Cardiac fibroblast (primary cell): ENCODE measurements around the gene PDZD7.

Source experiments
- DNase-seq, 2 donors: peaks; one replicate each; pipeline versions ENCODE4 v3.0.0 to v3.0.0-alpha.2; 2010; ENCODE audit warnings: low read depth in 2 of 2
- H3K4me3 ChIP-seq, 2 donors: replicated peaks in 1 of 2; 1 replicate in 1 of 2; 2 replicates in 1 of 2; pipeline ENCODE4 v1.5.1; 2011; ENCODE audit warnings: low read depth in 2 of 2, low read length in 2 of 2, mild to moderate bottlenecking in 2 of 2, moderate library complexity in 1 of 2
- TF ChIP-seq, protein P1 (sequence below): IDR thresholded peaks from one replicate; pipeline ENCODE4 v1.5.1; 2011; ENCODE audit warnings: low read depth, mild to moderate bottlenecking, low read length, inconsistent platforms

Gene PDZD7

DNA sequence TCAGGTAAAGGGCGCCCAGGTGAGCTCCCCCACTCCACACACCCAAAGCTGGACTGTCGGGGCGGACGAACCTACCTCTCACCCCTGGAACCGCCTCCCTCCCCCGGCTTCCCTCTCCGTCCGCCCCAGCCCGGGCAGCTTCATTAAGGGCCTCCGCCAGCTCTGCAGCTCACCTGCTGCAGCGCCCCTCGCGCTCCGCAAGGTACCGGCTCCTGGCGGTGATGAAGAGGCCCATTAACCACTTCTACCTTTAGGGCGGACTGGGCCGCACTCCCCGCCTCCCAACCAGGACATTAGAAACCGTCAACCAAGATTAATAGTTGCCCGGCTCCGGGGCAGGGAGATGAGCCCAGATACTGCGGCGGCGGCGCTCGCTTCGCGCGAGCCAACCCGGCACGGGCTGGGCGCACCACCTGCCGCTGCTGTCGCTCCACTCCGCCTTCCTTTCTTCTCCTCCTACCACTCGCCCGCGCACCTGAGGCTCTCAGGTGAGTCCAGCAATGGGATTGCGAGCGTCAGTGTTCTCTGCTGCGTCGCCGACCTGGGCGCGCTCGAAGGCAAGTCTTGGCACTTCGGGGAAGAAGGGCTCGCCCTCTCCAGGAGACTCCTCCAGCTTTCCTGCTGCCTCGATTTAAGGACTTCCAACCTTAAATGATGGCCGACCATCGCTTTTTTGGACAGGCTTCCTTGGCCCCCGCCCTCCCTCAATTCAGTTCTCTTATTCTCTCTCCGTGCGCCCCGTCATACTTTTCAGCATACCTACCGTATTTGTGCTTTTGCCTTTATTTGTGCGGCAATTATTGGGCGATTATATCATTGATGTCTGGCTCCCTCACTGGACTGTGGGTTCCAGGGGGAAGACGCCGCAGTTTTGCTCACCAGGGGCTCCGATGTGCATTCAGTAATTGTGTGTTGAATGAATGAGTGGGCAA is 17.3 kb upstream of the PDZD7 start:
- TF ChIP-seq, protein P1, sequence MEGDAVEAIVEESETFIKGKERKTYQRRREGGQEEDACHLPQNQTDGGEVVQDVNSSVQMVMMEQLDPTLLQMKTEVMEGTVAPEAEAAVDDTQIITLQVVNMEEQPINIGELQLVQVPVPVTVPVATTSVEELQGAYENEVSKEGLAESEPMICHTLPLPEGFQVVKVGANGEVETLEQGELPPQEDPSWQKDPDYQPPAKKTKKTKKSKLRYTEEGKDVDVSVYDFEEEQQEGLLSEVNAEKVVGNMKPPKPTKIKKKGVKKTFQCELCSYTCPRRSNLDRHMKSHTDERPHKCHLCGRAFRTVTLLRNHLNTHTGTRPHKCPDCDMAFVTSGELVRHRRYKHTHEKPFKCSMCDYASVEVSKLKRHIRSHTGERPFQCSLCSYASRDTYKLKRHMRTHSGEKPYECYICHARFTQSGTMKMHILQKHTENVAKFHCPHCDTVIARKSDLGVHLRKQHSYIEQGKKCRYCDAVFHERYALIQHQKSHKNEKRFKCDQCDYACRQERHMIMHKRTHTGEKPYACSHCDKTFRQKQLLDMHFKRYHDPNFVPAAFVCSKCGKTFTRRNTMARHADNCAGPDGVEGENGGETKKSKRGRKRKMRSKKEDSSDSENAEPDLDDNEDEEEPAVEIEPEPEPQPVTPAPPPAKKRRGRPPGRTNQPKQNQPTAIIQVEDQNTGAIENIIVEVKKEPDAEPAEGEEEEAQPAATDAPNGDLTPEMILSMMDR = no peak
- no peak overlapping the region for H3K4me3 ChIP-seq
- no peak for DNase-seq

DNA sequence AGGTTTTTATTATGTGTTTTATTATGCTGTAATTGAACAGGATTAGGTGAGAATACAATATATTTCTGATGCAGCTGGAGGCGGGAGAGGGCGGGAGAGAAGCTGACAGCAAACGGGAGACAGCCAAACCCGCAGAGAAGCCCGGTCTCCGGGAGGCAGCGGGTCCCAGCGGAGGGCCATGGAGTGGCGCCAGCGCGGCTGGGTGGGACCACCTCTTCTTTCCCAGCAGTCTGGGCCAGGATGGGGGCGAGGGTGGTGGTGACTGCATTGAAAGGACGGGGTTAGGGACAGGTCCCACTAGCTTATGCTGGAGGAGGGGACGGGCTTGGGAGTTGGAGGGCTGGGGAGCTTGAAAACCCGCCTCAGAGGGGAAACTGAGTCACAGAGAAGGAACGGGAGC is 16.3 kb upstream of the PDZD7 start:
- no peak for DNase-seq
- no peak overlapping the region for H3K4me3 ChIP-seq

DNA sequence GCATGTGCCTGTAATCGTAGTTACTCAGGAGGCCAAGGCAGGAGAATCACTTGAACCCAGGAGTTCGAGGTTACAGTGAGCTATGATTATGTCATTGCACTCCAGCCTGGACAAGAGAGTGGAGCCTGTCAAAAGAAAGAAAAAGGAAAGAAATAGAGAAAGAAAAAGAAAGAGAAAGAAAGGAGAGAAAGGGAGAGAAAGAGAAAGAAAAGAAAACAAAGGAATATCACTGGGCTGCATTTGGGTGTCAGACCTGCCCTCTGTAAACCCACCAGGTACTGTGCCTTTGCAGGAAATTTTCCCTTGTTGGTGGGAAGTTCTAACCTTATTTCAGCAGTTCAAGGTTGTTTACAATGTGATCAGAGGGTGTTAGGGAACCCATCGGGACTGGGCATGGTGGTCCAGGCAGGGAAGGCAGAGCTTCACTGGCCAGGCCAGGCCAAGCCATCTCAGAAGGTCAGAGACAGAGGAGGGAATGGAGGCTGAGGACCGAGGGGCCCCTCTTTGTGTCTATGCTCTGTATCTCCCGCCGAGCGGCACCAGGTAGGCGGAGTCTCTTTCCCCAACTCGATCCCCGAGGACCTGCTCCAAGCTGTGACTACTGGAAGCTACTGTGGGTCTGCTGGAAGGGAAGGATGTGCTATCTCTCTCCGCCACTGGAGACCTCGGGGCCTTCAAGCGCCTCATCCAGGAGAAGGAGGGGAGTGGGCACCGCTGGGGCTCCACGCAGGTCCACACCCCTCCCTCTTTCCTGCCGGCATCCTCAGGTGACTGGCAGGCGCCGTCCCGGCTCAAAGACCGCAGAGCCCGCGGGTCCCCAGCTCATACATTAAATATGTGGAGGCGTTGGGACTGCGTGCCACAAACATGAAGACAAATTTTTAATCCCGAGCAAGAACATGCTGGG is 15.7 kb upstream of the PDZD7 start:
- no peak for DNase-seq
- TF ChIP-seq, protein P1 = no peak
- no peak overlapping the region for H3K4me3 ChIP-seq

More for the DNA sequence above, 16.3 kb upstream of the PDZD7 start:
- TF ChIP-seq, protein P1 = no peak

DNA sequence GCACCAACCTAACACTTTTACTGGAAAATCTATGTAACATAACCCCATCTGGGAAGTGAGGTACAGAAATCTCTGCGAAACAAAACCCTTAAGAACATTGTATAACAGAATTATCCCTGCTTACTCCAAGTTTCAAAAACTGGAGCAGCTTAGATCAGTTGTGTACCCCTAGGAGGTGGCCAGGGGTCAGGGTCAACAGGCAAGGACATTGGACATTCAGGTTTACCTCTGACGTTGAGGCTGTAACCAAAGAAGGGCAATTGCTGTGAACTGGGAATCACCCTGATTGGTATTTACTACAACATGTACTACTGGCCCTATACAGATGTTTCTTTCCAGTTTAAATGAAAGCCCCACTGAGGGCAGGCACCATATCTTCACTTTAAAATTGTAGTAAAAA is 13.2 kb upstream of the PDZD7 start:
- no peak for DNase-seq
- no peak overlapping the region for H3K4me3 ChIP-seq
- TF ChIP-seq, protein P1 = no peak

DNA sequence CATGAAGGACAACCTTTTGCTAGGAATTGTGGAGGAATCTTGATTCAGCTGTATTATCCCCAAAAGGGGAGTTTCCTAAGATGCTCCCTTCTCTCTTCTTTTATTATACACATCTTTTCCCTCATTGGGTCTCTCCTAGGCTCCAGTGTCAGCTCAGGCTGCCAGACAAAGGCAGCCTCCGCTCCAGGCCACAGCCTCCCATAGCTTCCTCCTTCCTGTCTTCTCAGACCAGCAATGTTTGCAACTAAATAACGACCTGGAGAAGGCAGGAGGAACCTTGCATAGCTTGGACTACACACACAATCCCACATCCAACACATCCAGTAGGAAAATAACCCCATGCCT is 12.4 kb upstream of the PDZD7 start:
- DNase-seq = no peak
- H3K4me3 ChIP-seq = peak overlapping the region; percentile 45 to 61
- TF ChIP-seq, protein P1 = no peak

DNA sequence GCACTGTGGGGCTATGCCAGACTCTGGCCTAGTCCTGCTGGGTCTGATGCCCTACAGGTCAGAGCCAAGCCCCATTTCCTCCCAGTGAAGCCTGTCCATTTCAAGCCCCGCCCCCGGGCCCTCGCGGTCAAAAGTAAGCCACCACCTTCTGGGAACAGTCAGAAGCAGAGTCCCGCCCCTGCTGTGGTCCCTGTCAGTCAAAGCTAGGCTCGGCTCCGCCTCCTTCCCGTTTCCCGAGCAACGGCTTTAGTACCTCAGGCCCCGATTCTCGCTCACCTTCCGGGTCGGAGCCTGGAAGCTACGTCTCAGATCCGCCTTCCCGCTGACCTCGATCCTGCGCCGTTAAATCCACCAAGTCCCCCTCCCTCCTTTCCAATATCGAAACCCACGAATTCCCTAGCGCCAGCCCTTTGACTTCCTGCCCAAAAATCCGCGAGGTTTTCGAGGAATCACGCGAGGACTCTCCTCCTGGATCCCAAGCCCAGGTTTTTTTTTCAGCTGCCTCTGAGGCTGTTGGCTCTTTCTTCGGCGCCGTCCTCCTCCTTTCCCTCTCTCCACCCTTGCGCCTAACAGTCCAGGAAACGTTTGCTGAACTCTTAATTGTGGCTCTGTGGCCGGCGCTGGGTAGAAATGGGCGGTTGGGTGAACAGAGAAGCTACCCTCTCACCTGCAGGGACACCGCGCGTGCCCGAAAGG is 11.9 kb upstream of the PDZD7 start:
- peak; percentile 95 to 98 for DNase-seq
- TF ChIP-seq, protein P1 = no peak
- peak overlapping the region; percentile 45 to 61 for H3K4me3 ChIP-seq
